Fibroblast of the aortic adventitia (primary cell): ENCODE data around the gene ATIC. TPM values are rescaled to one million over a fixed set of nuclear protein-coding genes. Genes with fewer than 3 reads are reported as not detected.

Source experiments
- DNase-seq: peaks from one replicate; pipeline ENCODE4 v3.0.0-alpha.2; 2010; ENCODE audit warnings: low read depth
- H3K4me3 ChIP-seq: 2 replicates; pipeline ENCODE4 v1.5.1; 2011; ENCODE audit warnings: low read depth, mild to moderate bottlenecking, control low read depth, low read length, moderate library complexity
- total RNA-seq: library from RNA; depleted of rRNA; stranded (reverse); fragments of >200 nt; gene quantifications from 2 replicates; pipeline ENCODE4 v1.2.3, GENCODE V29; 2012; ENCODE audit warnings: low replicate concordance
- TF ChIP-seq, protein P1 (sequence below): IDR thresholded peaks from 2 replicates; pipeline ENCODE4 v1.5.1; 2011; ENCODE audit warnings: mild to moderate bottlenecking, low read length, control low read depth, inconsistent platforms; ENCODE audit not compliant: insufficient read depth

ATIC gene
- total RNA-seq, 1 donor: 24.5 TPM

DNA sequence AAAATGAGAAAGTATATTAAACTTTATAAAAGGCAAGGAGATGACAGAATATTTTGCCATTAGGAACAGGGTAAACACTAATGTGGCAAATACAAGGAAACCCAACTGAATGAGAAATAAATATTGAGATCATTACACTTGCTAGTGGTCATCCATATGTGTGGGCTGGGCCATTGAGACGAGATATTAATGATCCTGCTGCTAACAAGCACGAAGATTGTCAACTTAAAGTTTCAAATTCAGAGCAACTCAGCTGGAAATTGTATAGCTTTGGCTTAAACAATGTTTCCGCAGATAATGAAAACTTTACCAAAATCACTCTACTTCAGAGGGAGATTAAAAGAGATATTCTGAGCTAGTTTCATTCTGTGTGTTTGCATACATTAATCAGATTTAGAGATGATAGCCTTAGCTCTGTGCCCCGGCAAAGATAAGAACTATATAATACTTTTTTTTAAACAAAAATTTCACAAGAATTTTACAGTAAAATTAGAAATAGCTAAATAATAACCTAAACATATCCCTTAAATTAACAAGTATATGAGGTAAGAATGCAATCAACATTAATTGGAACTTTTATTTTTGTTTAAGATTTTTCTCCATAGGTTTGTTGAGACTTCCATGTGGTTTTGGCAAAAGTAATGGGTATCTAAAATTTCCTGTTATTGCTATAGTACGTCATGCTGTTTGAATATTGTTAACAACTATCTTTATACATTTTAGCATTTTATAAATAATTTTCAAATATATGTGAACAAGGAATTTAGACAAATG is 84.0 kb downstream of the ATIC start:
- TF ChIP-seq, protein P1, sequence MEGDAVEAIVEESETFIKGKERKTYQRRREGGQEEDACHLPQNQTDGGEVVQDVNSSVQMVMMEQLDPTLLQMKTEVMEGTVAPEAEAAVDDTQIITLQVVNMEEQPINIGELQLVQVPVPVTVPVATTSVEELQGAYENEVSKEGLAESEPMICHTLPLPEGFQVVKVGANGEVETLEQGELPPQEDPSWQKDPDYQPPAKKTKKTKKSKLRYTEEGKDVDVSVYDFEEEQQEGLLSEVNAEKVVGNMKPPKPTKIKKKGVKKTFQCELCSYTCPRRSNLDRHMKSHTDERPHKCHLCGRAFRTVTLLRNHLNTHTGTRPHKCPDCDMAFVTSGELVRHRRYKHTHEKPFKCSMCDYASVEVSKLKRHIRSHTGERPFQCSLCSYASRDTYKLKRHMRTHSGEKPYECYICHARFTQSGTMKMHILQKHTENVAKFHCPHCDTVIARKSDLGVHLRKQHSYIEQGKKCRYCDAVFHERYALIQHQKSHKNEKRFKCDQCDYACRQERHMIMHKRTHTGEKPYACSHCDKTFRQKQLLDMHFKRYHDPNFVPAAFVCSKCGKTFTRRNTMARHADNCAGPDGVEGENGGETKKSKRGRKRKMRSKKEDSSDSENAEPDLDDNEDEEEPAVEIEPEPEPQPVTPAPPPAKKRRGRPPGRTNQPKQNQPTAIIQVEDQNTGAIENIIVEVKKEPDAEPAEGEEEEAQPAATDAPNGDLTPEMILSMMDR: no peak
- H3K4me3 ChIP-seq: no peak overlapping the region
- no peak for DNase-seq

DNA sequence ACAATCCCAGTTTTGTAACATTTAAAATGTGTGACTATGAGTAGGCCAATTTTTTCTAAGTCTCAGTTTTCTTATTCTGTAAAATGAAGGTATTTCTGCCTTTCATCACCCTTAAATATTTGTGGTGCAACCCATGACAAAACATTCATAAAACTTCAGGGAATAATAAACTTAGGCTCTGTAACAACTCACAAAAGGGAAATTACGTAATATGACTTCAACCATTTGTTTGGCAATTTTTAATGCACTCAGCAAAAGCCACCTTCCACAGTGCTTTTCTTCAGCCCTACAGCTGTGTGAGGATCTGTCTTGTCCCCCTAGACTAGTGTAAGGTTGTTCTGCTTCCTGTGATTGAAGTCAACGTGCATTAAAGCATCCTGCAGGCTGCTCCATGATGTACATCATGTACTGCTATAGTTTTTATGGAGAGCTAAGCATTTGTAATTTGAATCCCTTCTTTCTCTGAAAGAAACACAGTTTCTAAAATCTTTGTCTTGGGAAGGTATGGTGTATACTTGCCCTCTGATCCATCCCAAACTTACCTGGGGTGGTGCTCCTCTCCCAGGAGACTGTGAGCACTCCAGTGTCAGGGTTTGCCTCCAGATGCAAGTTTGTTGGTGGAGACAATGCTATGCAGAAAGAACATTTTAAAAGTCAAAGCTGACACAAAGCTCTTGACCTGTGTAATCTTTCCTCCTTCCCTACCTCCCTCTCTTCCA is 84.9 kb downstream of the ATIC start:
- peak; percentile 90 for DNase-seq
- TF ChIP-seq, protein P1: no peak

DNA sequence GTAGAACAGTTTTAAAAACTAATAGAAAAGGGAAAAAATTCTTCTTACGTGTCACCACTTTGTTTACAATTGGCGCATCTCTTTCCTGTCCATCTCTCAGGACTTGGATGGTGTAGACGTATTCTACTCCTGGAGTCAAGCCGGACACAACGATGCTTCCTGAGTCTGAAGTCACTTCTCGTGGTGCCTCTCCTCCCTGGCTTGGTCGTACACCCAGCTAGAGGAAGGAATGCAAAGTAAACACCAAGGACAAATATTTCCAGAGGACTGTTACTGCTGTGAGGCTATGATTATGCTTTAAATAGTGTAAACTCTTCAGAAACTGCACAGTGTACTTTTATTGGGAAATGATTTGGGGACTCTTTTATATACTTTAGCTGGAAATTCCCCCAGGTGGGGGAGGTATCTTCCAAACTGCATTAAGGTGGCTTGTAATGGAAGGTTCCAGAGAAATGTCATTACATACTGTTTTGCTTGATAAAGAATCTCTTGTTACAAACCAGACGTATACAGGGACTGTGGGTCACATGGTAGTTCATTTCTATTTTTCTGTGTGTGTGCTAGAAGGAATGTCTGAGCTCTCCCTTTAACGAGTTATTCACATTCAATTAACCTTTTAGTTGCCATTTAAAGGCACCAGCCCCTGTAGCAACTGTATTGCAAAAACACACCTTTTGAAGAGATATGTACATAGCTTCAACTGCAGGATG is 85.9 kb downstream of the ATIC start:
- DNase-seq: peak; percentile 53

More for the DNA sequence above, 84.9 kb downstream of the ATIC start:
- no peak overlapping the region for H3K4me3 ChIP-seq

DNA sequence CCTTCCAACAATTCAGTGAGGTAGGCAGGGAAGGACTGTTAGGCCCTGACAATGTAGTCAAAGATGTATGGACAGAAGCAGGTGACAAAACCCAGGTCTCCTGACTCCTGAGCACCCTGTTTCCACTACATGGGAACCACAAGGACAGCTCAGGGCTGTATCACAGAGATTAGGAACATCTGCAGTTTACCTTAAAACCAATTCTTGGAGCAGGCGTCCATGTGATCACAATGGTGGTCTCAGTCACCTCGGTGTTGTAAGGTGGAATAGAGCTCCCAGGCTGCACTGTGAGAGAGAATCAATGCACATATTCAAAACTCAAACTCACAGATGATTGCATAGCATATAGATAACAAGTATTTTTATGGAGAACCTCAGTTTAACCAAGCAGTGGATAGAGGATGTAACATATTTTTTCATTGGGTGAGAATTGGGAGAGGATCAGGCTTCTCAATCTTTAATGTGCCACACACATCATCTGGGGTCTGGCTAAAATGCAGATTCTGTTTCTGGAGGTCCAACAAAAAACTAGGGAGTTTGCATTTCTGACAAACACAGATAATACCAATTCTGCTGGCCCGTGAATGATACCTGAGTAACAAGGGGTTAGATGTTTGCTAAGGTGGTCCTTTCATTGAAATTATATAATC is 87.3 kb downstream of the ATIC start:
- TF ChIP-seq, protein P1: no peak
- DNase-seq: no peak
- no peak overlapping the region for H3K4me3 ChIP-seq

More for the DNA sequence above, 85.9 kb downstream of the ATIC start:
- H3K4me3 ChIP-seq: no peak overlapping the region
- TF ChIP-seq, protein P1: peak; percentile 28

Other genes with a start within 250 kb of the ATIC start
- 0.08 and 0.09 TPM in 2 replicates for gene ABCA12, start 173.4 kb upstream of the ATIC start, total RNA-seq
- 3,314 and 7,235 TPM in 2 replicates for gene FN1, start 124.0 kb downstream of the ATIC start, total RNA-seq